ENCODE data around the gene STIP1.

- no peak for TF ChIP-seq POLR2AphosphoS5 (IDR thresholded peaks at IDR 0.05; ENCODE audit: low read depth, low read length)
- no peak for TF ChIP-seq POLR2A (IDR thresholded peaks at IDR 0.05; ENCODE audit: low read depth, low read length)
- no peak for TF ChIP-seq TAF1 (IDR thresholded peaks at IDR 0.05; ENCODE audit: low read depth, low read length)
These were observed 6.5 kb downstream of the STIP1 start for GRCh38 chr11:64192434-64192833.

Data from GM12891 (cell line).